Osteocyte (in vitro differentiated cells): ENCODE results near the gene SPA17. TPM values are rescaled to one million over a fixed set of nuclear protein-coding genes. Genes with fewer than 3 reads are reported as not detected.
A peak's percentile ranks its signal among the peaks of the same experiment; 100 is the strongest.

Experiments used
- DNase-seq: peaks from one replicate; pipeline ENCODE4 v3.0.0; 2021; ENCODE audit warnings: mixed read lengths; ENCODE audit not compliant: unreplicated experiment; ENCODE audit errors: extremely low spot score
- H3K27ac Mint-ChIP-seq: one replicate; pipeline ENCODE4 v1.8.0; 2021; ENCODE audit warnings: mild to moderate bottlenecking, mixed read lengths; ENCODE audit not compliant: unreplicated experiment
- H3K27me3 Mint-ChIP-seq: one replicate; pipeline ENCODE4 v1.8.0; 2021; ENCODE audit warnings: mixed read lengths; ENCODE audit not compliant: unreplicated experiment
- H3K36me3 Mint-ChIP-seq: one replicate; pipeline ENCODE4 v1.8.0; 2021; ENCODE audit warnings: mixed read lengths; ENCODE audit not compliant: unreplicated experiment
- H3K4me1 Mint-ChIP-seq: one replicate; pipeline ENCODE4 v1.8.0; 2021; ENCODE audit warnings: mixed read lengths; ENCODE audit not compliant: unreplicated experiment
- H3K4me3 Mint-ChIP-seq: one replicate; pipeline ENCODE4 v1.8.0; 2021; ENCODE audit warnings: mild to moderate bottlenecking, moderate library complexity, mixed read lengths; ENCODE audit not compliant: unreplicated experiment
- H3K9me3 Mint-ChIP-seq: one replicate; pipeline ENCODE4 v1.8.0; 2021; ENCODE audit warnings: mixed read lengths; ENCODE audit not compliant: unreplicated experiment
- CTCF ChIP-seq: fragments of 200-600 bp; sonication (generic); IDR thresholded peaks from 2 replicates; pipeline ENCODE4 v1.5.0; 2021; ENCODE audit warnings: antibody characterized with exemption, mild to moderate bottlenecking, moderate library complexity
- total RNA-seq: library from RNA; stranded (reverse); gene quantifications from 2 replicates; pipeline ENCODE4 v1.2.1, GENCODE V29; 2021

SPA17 gene
- total RNA-seq, 1 donor from 2014 or later = 3.7 TPM

DNA sequence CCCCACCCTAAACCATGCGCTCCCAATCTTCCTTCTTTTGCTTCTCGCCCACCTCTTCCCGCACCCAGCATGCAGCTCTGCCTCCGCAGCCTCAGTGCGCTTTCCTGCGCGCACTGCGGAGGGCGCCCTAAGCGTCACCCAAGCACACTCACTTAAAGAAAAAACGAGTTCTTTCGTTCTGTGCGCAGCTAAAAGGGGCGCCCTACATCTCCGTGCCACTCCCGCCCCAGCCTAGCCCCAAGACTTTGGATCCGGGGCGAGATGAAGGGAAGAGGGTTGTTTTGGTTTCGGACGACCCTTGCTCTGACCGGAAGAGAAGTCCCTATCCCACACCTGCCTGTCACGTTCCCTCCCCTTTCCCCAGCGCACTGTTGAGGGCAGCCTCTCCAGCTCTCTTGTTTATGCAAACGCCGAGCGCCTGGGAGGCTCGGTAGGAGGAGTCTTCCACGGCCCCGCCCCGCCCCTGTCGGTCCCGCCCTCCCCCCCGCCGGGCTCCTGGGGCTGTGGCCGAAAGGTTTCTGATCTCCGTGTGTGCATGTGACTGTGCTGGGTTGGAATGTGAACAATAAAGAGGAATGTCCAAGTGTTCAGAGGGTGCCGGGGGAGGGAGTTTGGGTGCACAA lies 73.0 kb downstream of the SPA17 start:
- H3K36me3 Mint-ChIP-seq = no peaks in the 10 kb centered on the region
- H3K9me3 Mint-ChIP-seq = no peaks in the 10 kb centered on the region
- peaks cover 31% of the 10 kb centered on the region for H3K27me3 Mint-ChIP-seq
- no peak for DNase-seq
- peaks cover 9% of the 10 kb centered on the region for H3K4me1 Mint-ChIP-seq
- peak; percentile 52 for TF ChIP-seq CTCF
- no peak overlapping the region for H3K27ac Mint-ChIP-seq
- peak overlapping the region; percentile 87 for H3K4me3 Mint-ChIP-seq

Other genes with a start within 250 kb of the SPA17 start
- not detected in 2 replicates for gene OR8B4, start 249.0 kb upstream of the SPA17 start, total RNA-seq
- not detected in 2 replicates for gene OR8B8, start 228.2 kb upstream of the SPA17 start, total RNA-seq
- not detected in 2 replicates for gene OR8B12, start 130.2 kb upstream of the SPA17 start, total RNA-seq
- not detected in 2 replicates for gene OR8A1, start 103.9 kb upstream of the SPA17 start, total RNA-seq
- gene PANX3, start 62.5 kb upstream of the SPA17 start, total RNA-seq = not detected in 2 replicates
- 34.8 and 37.4 TPM in 2 replicates for gene TBRG1, start 51.0 kb upstream of the SPA17 start, total RNA-seq
- 13.8 and 18.5 TPM in 2 replicates for gene SIAE, start 165 bp upstream of the SPA17 start, total RNA-seq
- gene NRGN, start 66.0 kb downstream of the SPA17 start, total RNA-seq = 0.97 and 1.0 TPM in 2 replicates
- 0.30 TPM in 1 of 2 replicates, not detected in the other for gene VSIG2, start 78.4 kb downstream of the SPA17 start, total RNA-seq
- 0.71 and 1.7 TPM in 2 replicates for gene ESAM, start 88.4 kb downstream of the SPA17 start, total RNA-seq
- gene MSANTD2, start 126.5 kb downstream of the SPA17 start, total RNA-seq = 14.3 and 15.2 TPM in 2 replicates
- gene ROBO3, start 191.5 kb downstream of the SPA17 start, total RNA-seq = 14.5 and 15.3 TPM in 2 replicates
- 0.56 TPM in 1 of 2 replicates, not detected in the other for gene ROBO4, start 224.0 kb downstream of the SPA17 start, total RNA-seq
- gene HEPN1, start 245.3 kb downstream of the SPA17 start, total RNA-seq = not detected in 2 replicates